ENCODE measurements around the gene NXNL1. TPM values are rescaled to one million over a fixed set of nuclear protein-coding genes. Genes with fewer than 3 reads are reported as not detected.

NXNL1 gene
- total and polyA plus RNA-seq, 2 experiments from 2014 or later = not detected

- peak; percentile 75 for DNase-seq (ENCODE audit: low spot score)
- Histone ChIP-seq H3K4me1 (ENCODE audit: insufficient read depth) (no peaks in the 10 kb centered on the region), H3K4me3 (no peak overlapping the region), H2AFZ (no peak overlapping the region), H3K27me3 (ENCODE audit: insufficient read depth) (peaks cover 9% of the 10 kb centered on the region), H3K4me2 (no peak overlapping the region), H3F3A (replicated peaks; ENCODE audit: low read depth) (no peaks in the 10 kb centered on the region), H3K27ac (ENCODE audit: low read depth) (no peak overlapping the region), H4K20me1 (replicated peaks; ENCODE audit: insufficient read depth) (no peaks in the 10 kb centered on the region), H3K9me2 (ENCODE audit: insufficient read depth) (no peaks in the 10 kb centered on the region), H3K79me2 (replicated peaks; ENCODE audit: insufficient read depth) (no peaks in the 10 kb centered on the region), H3K36me3 (ENCODE audit: insufficient read depth) (no peaks in the 10 kb centered on the region)
- Mint-ChIP-seq H3K27ac (no peak overlapping the region), H3K9me3 (peaks cover 6% of the 10 kb centered on the region; the same call in 2 of the 3 replicates), H3K36me3 (ENCODE audit: low read depth) (no peaks in the 10 kb centered on the region), H3K4me1 (no peaks in the 10 kb centered on the region), H3K4me3 (no peak overlapping the region), H3K27me3 (ENCODE audit: insufficient read depth, low read depth, poor library complexity) (peaks cover 9% of the 10 kb centered on the region)
- peak; percentile 91 for ATAC-seq
- TF ChIP-seq CTCF (conservative IDR thresholded peaks at IDR 0.05; ENCODE audit: low read depth in 2 of 2) = peak; percentile 68 to 91
- TF ChIP-seq EZH2phosphoT487 (IDR thresholded peaks at IDR 0.05; ENCODE audit: unreplicated experiment) = no peak
- no peak for TF ChIP-seq REST (IDR thresholded peaks at IDR 0.05; ENCODE audit: unreplicated experiment)
- no peak for TF ChIP-seq ETS1 (IDR thresholded peaks at IDR 0.05)
Measured at GRCh38 chr19:17441241-17442021, 19.3 kb downstream of the NXNL1 start.

GRCh38 chr19:17436874-17437267, 23.9 kb downstream of the NXNL1 start:
- Histone ChIP-seq H3K4me1 (ENCODE audit: insufficient read depth) (no peaks in the 10 kb centered on the region), H3K4me2 (no peak overlapping the region), H3K27ac (ENCODE audit: low read depth) (no peak overlapping the region), H3K4me3 (no peak overlapping the region), H2AFZ (no peak overlapping the region), H3F3A (replicated peaks; ENCODE audit: low read depth) (no peaks in the 10 kb centered on the region), H4K20me1 (replicated peaks; ENCODE audit: insufficient read depth) (no peaks in the 10 kb centered on the region), H3K36me3 (ENCODE audit: insufficient read depth) (no peaks in the 10 kb centered on the region), H3K79me2 (replicated peaks; ENCODE audit: insufficient read depth) (no peaks in the 10 kb centered on the region), H3K27me3 (ENCODE audit: insufficient read depth) (no peaks in the 10 kb centered on the region), H3K9me2 (ENCODE audit: insufficient read depth) (no peaks in the 10 kb centered on the region)
- Mint-ChIP-seq H3K9me3 (peaks cover 6% of the 10 kb centered on the region; the same call in 2 of the 3 replicates), H3K4me3 (no peak overlapping the region), H3K27ac (no peak overlapping the region), H3K4me1 (no peaks in the 10 kb centered on the region), H3K36me3 (ENCODE audit: low read depth) (no peaks in the 10 kb centered on the region), H3K27me3 (ENCODE audit: insufficient read depth, low read depth, poor library complexity) (peaks cover 9% of the 10 kb centered on the region)
- ATAC-seq = no peak
- DNase-seq (ENCODE audit: low spot score) = peak; percentile 10
- TF ChIP-seq EZH2 (IDR thresholded peaks at IDR 0.05; ENCODE audit: low read depth, unreplicated experiment) (no peak), ETS1 (IDR thresholded peaks at IDR 0.05) (no peak), NANOG (IDR thresholded peaks at IDR 0.05; ENCODE audit: borderline replicate concordance) (no peak), POLR2AphosphoS5 (IDR thresholded peaks at IDR 0.05; ENCODE audit: low read depth) (no peak), ZNF114 (CRISPR knock-in tag; IDR thresholded peaks at IDR 0.05) (no peak), CTCF (conservative IDR thresholded peaks at IDR 0.05; ENCODE audit: low read depth in 2 of 2) (no peak), STAT1 (IDR thresholded peaks at IDR 0.05; ENCODE audit: unreplicated experiment) (no peak)
